ENCODE measurements around the gene IRF8. TPM values are rescaled to one million over a fixed set of nuclear protein-coding genes. Genes with fewer than 3 reads are reported as not detected.

IRF8 gene
- total RNA-seq, 4 donors from 2014 or later, result 2.4 to 14.6 (median 5.0) TPM

DNA sequence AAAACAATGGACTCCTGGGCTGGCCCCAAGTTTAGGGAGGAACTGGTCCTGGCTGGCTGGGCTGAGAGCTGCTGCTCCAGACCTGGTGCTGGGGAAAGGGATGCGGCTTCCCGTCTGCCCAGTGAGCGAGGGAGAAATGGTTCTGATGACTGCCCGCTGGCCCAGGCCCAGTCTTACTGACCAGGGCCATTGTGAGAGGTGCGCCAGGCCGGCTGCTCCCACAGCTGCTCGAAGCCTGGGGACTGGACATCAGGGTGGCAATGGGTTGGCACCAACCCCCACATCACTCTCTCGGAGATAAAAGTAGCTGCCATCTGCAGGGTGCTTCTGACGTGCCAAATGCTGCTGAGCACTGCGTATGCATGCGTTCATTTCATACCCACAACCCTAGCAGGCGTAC is 53.2 kb downstream of the IRF8 start:
- Histone ChIP-seq H3K27ac (no peak overlapping the region), H3K27me3 (no peaks in the 10 kb centered on the region), H3K4me1 (no peaks in the 10 kb centered on the region), H3K9me3 (no peaks in the 10 kb centered on the region), H3K4me3 (replicated peaks in 1 of 3) (no peak overlapping the region), H3K36me3 (no peaks in the 10 kb centered on the region)
- TF ChIP-seq, protein P1, sequence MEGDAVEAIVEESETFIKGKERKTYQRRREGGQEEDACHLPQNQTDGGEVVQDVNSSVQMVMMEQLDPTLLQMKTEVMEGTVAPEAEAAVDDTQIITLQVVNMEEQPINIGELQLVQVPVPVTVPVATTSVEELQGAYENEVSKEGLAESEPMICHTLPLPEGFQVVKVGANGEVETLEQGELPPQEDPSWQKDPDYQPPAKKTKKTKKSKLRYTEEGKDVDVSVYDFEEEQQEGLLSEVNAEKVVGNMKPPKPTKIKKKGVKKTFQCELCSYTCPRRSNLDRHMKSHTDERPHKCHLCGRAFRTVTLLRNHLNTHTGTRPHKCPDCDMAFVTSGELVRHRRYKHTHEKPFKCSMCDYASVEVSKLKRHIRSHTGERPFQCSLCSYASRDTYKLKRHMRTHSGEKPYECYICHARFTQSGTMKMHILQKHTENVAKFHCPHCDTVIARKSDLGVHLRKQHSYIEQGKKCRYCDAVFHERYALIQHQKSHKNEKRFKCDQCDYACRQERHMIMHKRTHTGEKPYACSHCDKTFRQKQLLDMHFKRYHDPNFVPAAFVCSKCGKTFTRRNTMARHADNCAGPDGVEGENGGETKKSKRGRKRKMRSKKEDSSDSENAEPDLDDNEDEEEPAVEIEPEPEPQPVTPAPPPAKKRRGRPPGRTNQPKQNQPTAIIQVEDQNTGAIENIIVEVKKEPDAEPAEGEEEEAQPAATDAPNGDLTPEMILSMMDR (IDR thresholded peaks at IDR 0.05), result no peak
- no peak for TF ChIP-seq POLR2A (IDR thresholded peaks at IDR 0.05)
- intact Hi-C loops (cut with DNase I), result no loop called here
- no peak for DNase-seq
- 96 to 100% methylated on average over 4 to 12 of the region's 12 CpGs for WGBS, 2 donors

DNA sequence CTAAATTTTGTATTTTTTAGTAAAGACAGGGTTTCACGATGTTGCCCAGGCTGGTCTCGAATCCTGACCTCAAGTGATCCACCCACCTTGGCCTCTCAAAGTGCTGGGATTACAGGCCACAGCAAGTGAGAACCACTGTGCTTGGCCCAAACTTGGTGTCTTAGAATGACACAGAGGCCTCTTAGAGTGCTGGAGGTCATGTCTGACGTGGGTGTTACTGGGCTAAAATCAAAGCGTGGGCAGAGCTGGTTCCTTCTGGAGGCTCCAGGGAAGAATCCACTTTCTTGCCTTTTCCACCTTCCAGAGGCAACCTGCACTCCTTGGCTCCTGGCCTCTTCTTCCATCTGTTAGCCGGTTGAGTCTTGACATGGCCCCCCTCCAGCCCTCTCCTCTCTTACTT is 53.8 kb downstream of the IRF8 start:
- WGBS, 2 donors, result 88 to 96% methylated on average over 5 of the region's 5 CpGs
- Histone ChIP-seq H3K9me3 (no peaks in the 10 kb centered on the region), H3K27me3 (no peaks in the 10 kb centered on the region), H3K4me3 (replicated peaks in 1 of 3) (no peak overlapping the region), H3K36me3 (no peaks in the 10 kb centered on the region), H3K27ac (no peak overlapping the region), H3K4me1 (no peaks in the 10 kb centered on the region)
- intact Hi-C loops (cut with DNase I), result no loop called here
- no peak for DNase-seq
- TF ChIP-seq POLR2A (IDR thresholded peaks at IDR 0.05), result no peak
- TF ChIP-seq, protein P1 (IDR thresholded peaks at IDR 0.05), result no peak

DNA sequence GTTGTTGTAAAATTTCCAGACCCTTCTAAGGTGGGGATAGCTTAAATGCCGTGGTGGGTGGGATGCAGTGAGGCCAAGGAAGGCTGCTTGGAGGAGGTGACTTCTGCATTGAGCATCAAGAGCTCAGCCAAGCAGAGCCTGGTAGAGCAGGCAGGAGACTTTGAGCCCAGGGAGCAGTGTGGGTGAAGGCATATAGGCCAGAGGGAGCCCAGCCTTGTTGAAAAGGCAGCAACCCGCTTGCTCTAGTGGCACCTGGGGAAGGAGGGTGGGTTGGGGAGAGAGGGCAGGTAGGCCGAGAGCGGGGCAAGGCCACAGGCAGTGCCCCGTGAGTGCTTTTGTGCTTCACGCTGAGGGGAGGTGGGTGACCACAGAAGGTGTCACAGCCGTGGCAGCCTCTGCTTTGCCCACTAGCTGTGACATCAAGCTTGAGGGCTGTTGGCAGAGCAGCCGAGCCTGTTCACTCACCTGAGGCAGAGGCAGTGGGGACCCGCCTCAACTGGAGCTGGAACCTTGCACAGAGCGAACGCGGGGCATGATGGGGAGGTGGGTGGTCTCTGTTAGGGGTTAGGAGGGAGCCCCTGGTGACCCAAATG is 56.1 kb downstream of the IRF8 start:
- WGBS, 2 donors, result 78 to 80% methylated on average over 11 to 12 of the region's 12 CpGs
- Histone ChIP-seq H3K4me1 (peaks cover 0 to under 1% of the 10 kb centered on the region in 2 donors), H3K27ac (no peak overlapping the region), H3K27me3 (no peaks in the 10 kb centered on the region), H3K9me3 (no peaks in the 10 kb centered on the region), H3K36me3 (no peaks in the 10 kb centered on the region), H3K4me3 (replicated peaks in 1 of 3) (no peak overlapping the region)
- TF ChIP-seq POLR2A (IDR thresholded peaks at IDR 0.05), result no peak
- TF ChIP-seq, protein P1 (IDR thresholded peaks at IDR 0.05), result no peak
- no peak for DNase-seq
- intact Hi-C loops (cut with DNase I), result no loop called here

- Histone ChIP-seq H3K4me3 (replicated peaks in 1 of 3) (no peak overlapping the region), H3K36me3 (no peaks in the 10 kb centered on the region), H3K27ac (no peak overlapping the region), H3K9me3 (no peaks in the 10 kb centered on the region), H3K27me3 (no peaks in the 10 kb centered on the region), H3K4me1 (peaks cover 0 to 6% of the 10 kb centered on the region in 2 donors)
- 71 to 77% methylated on average over 11 of the region's 11 CpGs for WGBS, 2 donors
- no peak for TF ChIP-seq POLR2A (IDR thresholded peaks at IDR 0.05)
- TF ChIP-seq, protein P1 (IDR thresholded peaks at IDR 0.05), result no peak
- DNase-seq, result no peak
- intact Hi-C loops (cut with DNase I), result no loop called here
Observed at GRCh38 chr16:85955566-85955965, 56.6 kb downstream of the IRF8 start.

DNA sequence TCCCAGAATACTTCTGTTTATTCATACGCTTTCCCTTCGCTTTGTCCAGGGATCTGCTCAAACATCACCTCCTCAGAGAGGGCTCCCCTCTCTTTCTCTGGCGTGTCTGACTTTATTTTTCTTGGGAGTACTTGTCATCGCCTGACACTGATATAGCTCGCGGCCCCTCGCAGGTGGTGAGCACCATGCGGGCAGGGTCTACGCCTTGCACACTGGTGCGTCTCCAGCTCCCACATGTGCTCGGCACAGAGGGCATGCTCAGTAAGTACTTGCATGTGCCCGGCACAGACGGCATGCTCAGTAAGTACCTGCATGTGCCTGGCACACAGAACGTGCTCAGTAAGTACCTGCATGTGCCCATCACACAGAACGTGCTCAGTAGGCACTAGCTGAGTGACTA is 57.5 kb downstream of the IRF8 start:
- H3K4me3 ChIP-seq (replicated peaks in 1 of 3), result no peak overlapping the region
- WGBS, 2 donors, result 90% methylated on average over 10 to 15 of the region's 15 CpGs
- no peak for DNase-seq
- peaks cover 7% of the 10 kb centered on the region in 2 donors for H3K4me1 ChIP-seq
- TF ChIP-seq, protein P1 (IDR thresholded peaks at IDR 0.05), result no peak
- TF ChIP-seq POLR2A (IDR thresholded peaks at IDR 0.05), result no peak
- H3K9me3 ChIP-seq, result no peaks in the 10 kb centered on the region
- H3K36me3 ChIP-seq, result no peaks in the 10 kb centered on the region
- intact Hi-C loops (cut with DNase I), result no loop called here
- no peak overlapping the region for H3K27ac ChIP-seq
- no peaks in the 10 kb centered on the region for H3K27me3 ChIP-seq
